Dermis microvascular lymphatic vessel endothelial cell (primary cell): ENCODE measurements around the gene COL5A1. TPM values are rescaled to one million over a fixed set of nuclear protein-coding genes. Genes with fewer than 3 reads are reported as not detected.

Source experiments
- DNase-seq, 2 donors: peaks; one replicate each; pipeline versions ENCODE4 v3.0.0 to v3.0.0-alpha.2; 2010; ENCODE audit warnings: low read depth in 2 of 2
- total RNA-seq: library from RNA; depleted of rRNA; stranded (reverse); fragments of >200 nt; gene quantifications from 2 replicates; pipeline ENCODE4 v1.2.1, GENCODE V29; 2014

COL5A1 gene
- total RNA-seq, 1 donor from 2014 or later, result 1.2 TPM

- DNase-seq, result no peak
These were observed 189.5 kb downstream of the COL5A1 start for GRCh38 chr9:134830926-134831720.

DNA sequence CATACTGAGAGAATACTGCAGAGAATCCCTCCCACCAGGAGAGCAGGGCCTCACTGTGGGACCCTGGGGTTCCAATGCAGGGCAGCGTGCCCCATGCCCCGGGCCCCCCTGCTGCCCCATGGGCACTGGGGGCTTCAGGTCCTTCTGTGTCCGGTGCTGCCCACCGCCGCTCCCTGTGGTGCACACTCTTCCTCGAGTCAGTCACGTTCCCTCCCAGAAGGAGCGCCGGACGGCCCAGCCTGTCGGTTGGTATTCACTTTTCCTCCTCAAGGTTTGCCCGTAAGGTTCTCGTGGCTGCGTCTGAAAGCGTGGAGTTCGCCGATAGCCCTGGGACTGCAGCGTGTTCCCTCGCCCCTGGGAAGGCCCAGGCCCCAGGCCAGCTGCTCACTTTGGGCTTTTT, 190.9 kb downstream of the COL5A1 start:
- DNase-seq, result no peak

DNA sequence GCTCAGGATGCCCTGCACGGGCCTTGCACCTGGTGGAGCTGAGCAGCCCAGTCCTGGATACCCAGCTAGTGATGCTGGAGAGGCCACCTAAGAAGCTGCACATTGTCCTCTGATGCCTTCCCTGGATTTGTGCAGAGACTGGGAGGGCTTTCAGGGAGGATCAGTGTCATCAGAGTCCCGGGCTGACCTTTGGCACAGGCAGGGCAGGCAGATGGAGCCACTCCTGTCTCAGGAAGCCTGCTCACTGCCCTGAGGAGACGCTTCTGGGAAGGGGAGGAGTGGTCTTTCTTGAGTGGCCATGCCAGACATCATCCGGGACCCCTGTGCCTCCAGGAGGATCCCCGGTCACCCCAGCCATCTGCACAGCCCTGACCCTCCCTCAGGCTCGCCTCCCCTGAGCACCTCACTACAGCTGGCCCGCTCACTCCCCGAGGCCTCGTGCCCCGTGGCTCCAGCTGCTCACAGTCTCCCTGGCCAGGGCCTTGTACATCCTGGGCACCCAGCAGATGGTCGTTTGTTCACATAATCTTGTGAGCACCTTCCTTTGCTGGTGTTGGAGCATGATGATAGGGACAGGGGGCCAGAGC, 191.8 kb downstream of the COL5A1 start:
- no peak for DNase-seq

- DNase-seq, result no peak
These were observed 192.8 kb downstream of the COL5A1 start for GRCh38 chr9:134834217-134834956.

- DNase-seq, result no peak
These were observed 193.4 kb downstream of the COL5A1 start for GRCh38 chr9:134834957-134835419.

- no peak for DNase-seq
These were observed 193.8 kb downstream of the COL5A1 start for GRCh38 chr9:134835448-134835847.

DNA sequence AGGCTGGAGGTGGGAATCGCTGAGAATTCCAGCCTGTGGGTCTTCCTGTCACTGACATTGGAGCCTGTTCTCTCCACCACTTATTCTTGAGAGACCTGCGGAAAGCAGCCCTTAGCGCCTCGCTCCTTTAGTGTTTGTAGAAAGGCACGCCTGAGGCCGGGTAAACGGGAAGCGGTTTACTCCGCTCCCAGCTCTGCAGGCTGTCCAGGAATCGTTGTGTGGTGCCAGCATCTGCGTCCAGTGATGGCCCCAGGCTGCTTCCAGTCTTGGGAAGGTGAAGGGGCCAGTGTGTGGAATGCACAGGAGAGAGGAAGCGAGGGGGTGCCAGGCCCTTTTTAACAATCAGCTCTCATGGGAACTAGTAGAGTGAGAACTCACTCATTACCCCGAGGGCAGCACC, 194.4 kb downstream of the COL5A1 start:
- DNase-seq, result no peak

DNA sequence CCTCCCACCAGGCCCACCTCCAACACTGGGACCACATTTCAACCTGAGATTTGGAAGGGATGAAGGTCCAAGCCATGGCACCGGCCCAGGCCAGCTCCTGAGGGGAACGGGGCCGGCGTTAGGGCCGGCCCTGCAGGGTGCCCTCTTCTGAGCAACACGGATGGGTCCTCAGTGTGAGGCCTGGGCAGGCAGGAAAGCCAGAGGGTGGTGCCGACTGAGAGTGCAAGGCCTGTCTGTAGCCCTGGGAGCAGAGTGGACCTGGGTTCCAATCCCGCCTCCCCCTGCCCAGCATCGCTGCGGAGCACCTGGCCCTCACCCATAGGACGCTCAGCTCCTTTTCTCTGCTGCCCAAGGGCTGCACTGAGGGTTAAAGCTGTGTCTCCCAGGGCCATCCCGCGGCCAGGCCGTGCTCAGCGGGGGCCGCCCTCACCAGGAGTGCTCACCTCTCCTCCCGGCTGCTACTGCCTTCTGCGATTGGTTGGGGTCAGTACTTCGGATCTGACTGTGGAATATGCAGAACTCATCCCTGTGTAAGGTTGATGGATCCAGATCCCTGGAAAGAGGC, 194.9 kb downstream of the COL5A1 start:
- no peak for DNase-seq

- DNase-seq, result peak in 1 of 2 donors; percentile 9
These were observed 195.9 kb downstream of the COL5A1 start for GRCh38 chr9:134837529-134837928.

- no peak for DNase-seq
These were observed 197.2 kb downstream of the COL5A1 start for GRCh38 chr9:134838651-134839454.

- DNase-seq, result no peak
These were observed 198.0 kb downstream of the COL5A1 start for GRCh38 chr9:134839455-134840125.

GRCh38 chr9:134840511-134840910, 198.9 kb downstream of the COL5A1 start:
- no peak for DNase-seq

GRCh38 chr9:134841180-134841904, 199.7 kb downstream of the COL5A1 start:
- no peak for DNase-seq

DNA sequence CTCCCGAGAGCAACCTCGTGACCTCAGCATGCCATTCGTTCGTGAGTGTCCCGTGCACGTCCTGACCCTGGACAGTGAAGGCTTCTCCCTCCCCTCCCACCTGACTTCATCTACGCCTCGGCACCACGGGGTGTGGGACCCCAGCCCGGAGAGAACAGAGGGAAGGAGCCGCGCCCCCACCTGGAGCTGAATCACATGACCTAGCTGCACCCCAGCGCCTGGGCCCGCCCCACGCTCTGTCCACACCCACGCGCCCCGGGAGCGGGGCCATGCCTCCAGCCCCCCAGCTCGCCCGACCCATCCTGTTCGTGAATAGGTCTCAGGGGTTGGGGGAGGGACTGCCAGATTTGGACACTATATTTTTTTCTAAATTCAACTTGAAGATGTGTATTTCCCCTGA, 200.7 kb downstream of the COL5A1 start:
- DNase-seq, result no peak

- no peak for DNase-seq
These were observed 202.1 kb downstream of the COL5A1 start for GRCh38 chr9:134843740-134844139.

DNA sequence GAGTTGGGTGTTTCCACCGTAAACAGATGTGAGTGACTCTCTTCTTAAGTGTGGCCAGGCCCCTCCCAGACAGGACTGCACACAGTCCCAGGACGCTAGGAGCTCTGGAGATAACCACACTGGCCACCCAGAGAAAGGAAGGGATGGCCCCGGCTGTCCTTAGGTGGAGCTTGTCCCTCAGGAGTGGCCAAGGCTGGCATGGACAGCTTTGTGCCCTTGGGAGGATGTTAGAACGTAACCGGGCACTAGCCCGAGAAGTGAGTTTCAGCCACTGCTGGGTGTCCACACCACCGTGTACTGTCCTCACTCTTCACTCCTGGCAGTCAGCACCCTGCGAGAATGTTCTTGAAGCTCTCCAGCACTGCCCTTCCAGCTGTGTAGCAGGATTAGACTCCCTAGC, 203.2 kb downstream of the COL5A1 start:
- no peak for DNase-seq

DNA sequence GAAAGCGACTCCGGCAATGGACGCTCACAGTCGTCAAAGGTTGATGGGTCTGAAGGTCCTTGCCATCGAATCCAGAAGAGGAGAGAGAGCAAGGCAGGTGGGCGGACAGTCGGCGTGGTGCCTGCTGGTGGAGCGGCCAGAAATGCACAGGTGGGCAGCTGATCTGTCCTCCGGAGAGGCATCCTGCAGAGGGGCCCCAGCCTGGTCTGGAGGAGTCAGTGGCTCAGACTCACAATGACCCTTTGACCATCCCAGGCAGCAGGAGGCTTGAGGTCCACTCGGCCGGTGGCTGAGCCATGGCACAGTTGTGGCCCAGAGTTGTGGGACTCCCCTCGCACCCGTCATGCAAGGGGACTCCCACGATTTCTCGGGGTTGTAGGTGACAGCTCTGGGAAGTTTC, 204.6 kb downstream of the COL5A1 start:
- no peak for DNase-seq

GRCh38 chr9:134846699-134847098, 205.1 kb downstream of the COL5A1 start:
- no peak for DNase-seq

DNA sequence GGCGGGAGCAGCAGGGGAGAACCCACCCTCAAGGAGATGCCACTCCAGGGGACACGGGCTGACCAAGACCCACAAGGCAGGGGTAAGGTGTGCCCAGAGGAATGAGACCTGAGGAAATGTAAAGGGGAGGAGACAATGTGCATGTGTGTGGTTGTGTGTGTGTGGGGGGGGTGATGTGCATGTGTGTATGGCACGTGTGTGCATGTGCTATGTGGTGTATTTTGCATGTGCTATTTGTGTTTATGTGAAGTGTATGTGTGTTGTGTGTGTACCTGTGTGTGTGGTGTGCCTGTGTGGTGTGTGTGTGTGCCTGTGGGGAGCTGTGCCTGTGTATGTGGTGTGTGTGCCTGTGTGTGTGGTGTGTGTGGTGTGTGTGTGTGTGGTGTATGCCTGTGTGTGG, 205.5 kb downstream of the COL5A1 start:
- DNase-seq, result no peak
